ENCODE measurements around the gene ADGRG6. TPM values are rescaled to one million over a fixed set of nuclear protein-coding genes. Genes with fewer than 3 reads are reported as not detected.
"Not testable (repeated sequence)": the region's sequence is repeated elsewhere in the genome, so short reads cannot be mapped to it uniquely, and the experiment has no call there.

ADGRG6 gene
- total RNA-seq, 2 donors from 2014 or later: 17.0 to 17.9 TPM

DNA sequence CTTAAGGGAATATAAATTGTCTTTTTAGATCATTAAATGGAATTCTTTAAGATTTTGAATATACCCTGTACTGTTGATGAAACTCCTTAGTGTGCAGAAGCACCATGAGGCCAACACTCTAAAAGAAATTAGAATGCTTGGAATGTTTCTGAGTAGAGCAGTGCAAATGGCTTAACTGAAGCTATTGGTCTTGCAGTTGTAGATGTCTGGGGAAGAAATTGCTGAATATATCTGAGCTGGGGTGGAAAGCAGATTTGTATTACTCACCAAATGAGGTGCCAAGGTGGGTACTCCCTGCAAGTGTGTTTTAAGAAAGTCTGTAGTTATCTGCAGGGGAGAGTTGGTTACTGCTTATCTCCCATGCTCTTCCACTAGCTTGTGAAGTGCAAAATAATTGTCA, 119.0 kb downstream of the ADGRG6 start:
- intact Hi-C loops (cut with DNase I): no loop called here
- Histone ChIP-seq H3K27me3 (no peaks in the 10 kb centered on the region), H3K9me3 (no peaks in the 10 kb centered on the region), H3K4me1 (no peaks in the 10 kb centered on the region), H3K36me3 (no peaks in the 10 kb centered on the region), H3K4me3 (no peak overlapping the region), H3K9ac (ENCODE audit: low read depth in 2 of 2, low read length in 2 of 2) (no peak overlapping the region), H3K27ac (no peak overlapping the region)
- no peak for DNase-seq
- TF ChIP-seq, protein P1, sequence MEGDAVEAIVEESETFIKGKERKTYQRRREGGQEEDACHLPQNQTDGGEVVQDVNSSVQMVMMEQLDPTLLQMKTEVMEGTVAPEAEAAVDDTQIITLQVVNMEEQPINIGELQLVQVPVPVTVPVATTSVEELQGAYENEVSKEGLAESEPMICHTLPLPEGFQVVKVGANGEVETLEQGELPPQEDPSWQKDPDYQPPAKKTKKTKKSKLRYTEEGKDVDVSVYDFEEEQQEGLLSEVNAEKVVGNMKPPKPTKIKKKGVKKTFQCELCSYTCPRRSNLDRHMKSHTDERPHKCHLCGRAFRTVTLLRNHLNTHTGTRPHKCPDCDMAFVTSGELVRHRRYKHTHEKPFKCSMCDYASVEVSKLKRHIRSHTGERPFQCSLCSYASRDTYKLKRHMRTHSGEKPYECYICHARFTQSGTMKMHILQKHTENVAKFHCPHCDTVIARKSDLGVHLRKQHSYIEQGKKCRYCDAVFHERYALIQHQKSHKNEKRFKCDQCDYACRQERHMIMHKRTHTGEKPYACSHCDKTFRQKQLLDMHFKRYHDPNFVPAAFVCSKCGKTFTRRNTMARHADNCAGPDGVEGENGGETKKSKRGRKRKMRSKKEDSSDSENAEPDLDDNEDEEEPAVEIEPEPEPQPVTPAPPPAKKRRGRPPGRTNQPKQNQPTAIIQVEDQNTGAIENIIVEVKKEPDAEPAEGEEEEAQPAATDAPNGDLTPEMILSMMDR (IDR thresholded peaks at IDR 0.05): no peak

- no peaks in the 10 kb centered on the region for H3K9me3 ChIP-seq
- H3K4me3 ChIP-seq: no peak overlapping the region
- no peaks in the 10 kb centered on the region for H3K36me3 ChIP-seq
- intact Hi-C loops (cut with DNase I): no loop called here
- H3K4me1 ChIP-seq: no peaks in the 10 kb centered on the region
- no peak for DNase-seq
- H3K27me3 ChIP-seq: no peaks in the 10 kb centered on the region
- no peak overlapping the region for H3K9ac ChIP-seq (ENCODE audit: low read depth in 2 of 2, low read length in 2 of 2)
- no peak overlapping the region for H3K27ac ChIP-seq
- TF ChIP-seq, protein P1 (IDR thresholded peaks at IDR 0.05): no peak
Measured at GRCh38 chr6:142421285-142422117, 119.7 kb downstream of the ADGRG6 start.

DNA sequence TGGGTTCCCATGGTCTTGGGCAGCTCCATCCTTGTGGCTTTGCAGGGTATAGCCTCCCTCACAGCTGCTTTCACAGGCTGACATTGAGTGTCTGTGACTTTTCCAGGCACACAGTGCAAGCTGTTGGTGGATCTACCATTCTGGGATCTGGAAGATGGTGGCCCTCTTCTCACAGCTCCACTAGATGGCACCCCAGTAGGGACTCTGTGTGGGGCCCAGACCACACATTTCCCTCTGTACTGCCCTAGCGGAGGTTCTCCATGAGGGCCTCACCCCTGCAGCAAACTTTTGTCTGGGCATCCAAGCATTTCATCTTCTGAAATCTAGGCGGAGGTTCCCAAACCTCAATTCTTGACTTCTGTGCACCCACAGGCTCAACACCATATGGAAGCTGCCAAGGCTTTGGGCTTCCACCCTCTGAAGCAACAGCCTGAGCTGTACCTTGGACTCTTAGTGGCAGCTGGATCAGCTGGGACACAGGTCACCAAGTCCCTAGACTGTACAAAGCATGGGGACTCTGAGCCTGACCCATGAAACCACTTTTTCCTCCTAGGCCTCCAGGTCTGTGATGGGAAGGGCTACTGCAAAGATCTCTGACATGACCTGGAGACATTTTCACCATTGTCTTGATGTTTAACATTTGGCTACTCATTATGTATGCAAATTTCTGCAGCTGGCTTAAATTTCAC, 124.8 kb downstream of the ADGRG6 start:
- H3K9me3 ChIP-seq; DNase-seq; H3K4me3 ChIP-seq; H3K4me1 ChIP-seq; H3K27ac ChIP-seq; intact Hi-C loops (cut with DNase I); H3K9ac ChIP-seq (ENCODE audit: low read depth in 2 of 2, low read length in 2 of 2); H3K36me3 ChIP-seq; H3K27me3 ChIP-seq: not testable (repeated sequence)

DNA sequence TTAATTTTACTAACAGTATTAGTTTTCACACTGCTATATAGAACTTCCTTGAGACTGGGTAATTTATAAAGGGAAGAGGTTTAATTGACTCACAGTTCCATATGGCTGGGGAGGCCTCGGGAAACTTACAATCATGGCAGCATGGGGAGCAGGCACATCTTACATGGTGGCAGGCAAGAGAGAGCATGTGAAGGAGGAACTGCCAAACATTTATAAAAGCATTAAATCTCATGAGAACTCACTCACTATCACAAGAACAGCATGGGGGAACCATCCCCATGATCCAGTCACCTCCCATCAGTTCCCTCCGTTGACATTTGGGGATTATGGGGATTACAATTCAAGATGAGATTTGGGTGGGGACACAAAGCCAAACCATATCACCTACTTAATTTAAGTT, 126.7 kb downstream of the ADGRG6 start:
- H3K27ac ChIP-seq; H3K9ac ChIP-seq (ENCODE audit: low read depth in 2 of 2, low read length in 2 of 2); H3K4me1 ChIP-seq; H3K4me3 ChIP-seq; DNase-seq; H3K27me3 ChIP-seq; H3K9me3 ChIP-seq; intact Hi-C loops (cut with DNase I); H3K36me3 ChIP-seq: not testable (repeated sequence)

- no peak for DNase-seq
- Histone ChIP-seq H3K36me3 (no peaks in the 10 kb centered on the region), H3K9me3 (no peaks in the 10 kb centered on the region), H3K27me3 (no peaks in the 10 kb centered on the region), H3K4me1 (no peaks in the 10 kb centered on the region), H3K9ac (ENCODE audit: low read depth in 2 of 2, low read length in 2 of 2) (no peak overlapping the region), H3K4me3 (no peak overlapping the region), H3K27ac (no peak overlapping the region)
- intact Hi-C loops (cut with DNase I): no loop called here
- TF ChIP-seq, protein P1 (IDR thresholded peaks at IDR 0.05): no peak
Measured at GRCh38 chr6:142429195-142429594, 127.4 kb downstream of the ADGRG6 start.

GRCh38 chr6:142433419-142433818, 131.6 kb downstream of the ADGRG6 start:
- TF ChIP-seq, protein P1 (IDR thresholded peaks at IDR 0.05): no peak
- intact Hi-C loops (cut with DNase I): no loop called here
- DNase-seq: no peak

More at GRCh38 chr6:142433419-142433818, 131.6 kb downstream of the ADGRG6 start:
- Histone ChIP-seq H3K4me3 (no peak overlapping the region), H3K27ac (no peak overlapping the region), H3K36me3 (no peaks in the 10 kb centered on the region), H3K27me3 (no peaks in the 10 kb centered on the region), H3K9me3 (no peaks in the 10 kb centered on the region), H3K9ac (ENCODE audit: low read depth in 2 of 2, low read length in 2 of 2) (no peak overlapping the region), H3K4me1 (no peaks in the 10 kb centered on the region)

Data from colonic mucosa (tissue), 4 donors.